Subcutaneous abdominal adipose tissue (tissue), 5 donors: ENCODE data around the gene ICA1.

Experiments used
- H3K27ac ChIP-seq: one replicate; pipeline ENCODE4 v1.7.0; 2013; ENCODE audit warnings: low read depth, mild to moderate bottlenecking, inconsistent platforms, low read length, moderate library complexity
- H3K27me3 ChIP-seq, 5 donors: one replicate each; pipeline ENCODE4 v1.7.0; 2013; ENCODE audit warnings: low read length in 5 of 5, inconsistent platforms in 1 of 5; ENCODE audit not compliant: control insufficient read depth in 5 of 5, insufficient read depth in 4 of 5
- H3K36me3 ChIP-seq, 5 donors: one replicate each; pipeline ENCODE4 v1.7.0; 2013; ENCODE audit warnings: low read length in 5 of 5; ENCODE audit not compliant: control insufficient read depth in 5 of 5, insufficient read depth in 5 of 5
- H3K4me1 ChIP-seq, 5 donors: one replicate each; pipeline ENCODE4 v1.7.0; 2013; ENCODE audit warnings: low read length in 5 of 5, mild to moderate bottlenecking in 3 of 5, moderate library complexity in 1 of 5; ENCODE audit not compliant: control insufficient read depth in 5 of 5, insufficient read depth in 5 of 5
- H3K4me3 ChIP-seq, 5 donors: one replicate each; pipeline ENCODE4 v1.7.0; 2013; ENCODE audit warnings: low read length in 5 of 5, low read depth in 1 of 5
- H3K9ac ChIP-seq, 5 donors: one replicate each; pipeline ENCODE4 v1.7.0; 2013; ENCODE audit warnings: low read length in 5 of 5, mild to moderate bottlenecking in 4 of 5, moderate library complexity in 3 of 5
- H3K9me3 ChIP-seq, 5 donors: one replicate each; pipeline ENCODE4 v1.7.0; 2013; ENCODE audit warnings: low read length in 5 of 5; ENCODE audit not compliant: control insufficient read depth in 5 of 5
- donor health status: healthy.
- donor health status: healthy.
- donor health status: healthy.
- donor health status: healthy.
- donor health status: healthy.

ICA1 gene

DNA sequence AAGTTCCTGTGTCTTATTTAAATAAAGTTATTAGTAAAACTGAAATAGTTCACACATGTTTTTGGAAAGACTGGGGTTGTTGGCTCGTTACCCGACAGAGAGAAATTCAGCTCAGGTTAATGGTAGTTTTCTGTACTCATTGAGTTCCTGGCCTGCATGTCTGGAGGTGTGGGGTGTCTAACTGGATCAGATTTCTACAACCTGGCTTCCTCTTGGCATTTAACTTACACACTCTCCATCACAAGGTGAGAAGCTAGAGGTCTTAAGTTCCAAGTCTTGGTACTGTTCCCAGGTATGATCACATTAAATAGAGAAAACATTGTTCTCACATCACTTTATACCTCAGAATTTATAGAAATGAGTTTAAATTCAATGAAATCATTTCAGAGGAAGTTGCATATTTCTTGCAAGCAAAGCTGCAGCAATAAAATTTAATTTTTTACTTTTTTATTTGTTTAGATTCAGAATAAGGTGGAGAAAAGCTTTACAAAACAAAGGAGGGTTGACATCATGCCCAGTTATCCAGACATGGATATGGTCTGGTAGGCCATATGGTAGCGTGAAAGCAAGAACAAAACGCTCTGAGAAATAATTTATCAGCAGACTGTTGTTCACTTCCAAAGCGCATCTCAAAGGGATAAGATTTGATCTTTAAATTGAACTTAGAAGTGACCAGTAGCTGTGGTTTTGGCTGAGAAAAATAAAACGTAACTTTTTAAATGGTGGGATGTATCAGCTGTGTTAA, 172.8 kb downstream of the ICA1 start:
- no peak overlapping the region for H3K9ac ChIP-seq
- H3K27me3 ChIP-seq = no peaks in the 10 kb centered on the region
- H3K4me3 ChIP-seq = no peak overlapping the region
- H3K9me3 ChIP-seq = no peaks in the 10 kb centered on the region
- no peak overlapping the region for H3K27ac ChIP-seq
- peaks cover 5 to 23% (median 19%) of the 10 kb centered on the region in 5 donors for H3K36me3 ChIP-seq
- H3K4me1 ChIP-seq = peaks cover 0 to 7% (median 0%) of the 10 kb centered on the region in 5 donors

DNA sequence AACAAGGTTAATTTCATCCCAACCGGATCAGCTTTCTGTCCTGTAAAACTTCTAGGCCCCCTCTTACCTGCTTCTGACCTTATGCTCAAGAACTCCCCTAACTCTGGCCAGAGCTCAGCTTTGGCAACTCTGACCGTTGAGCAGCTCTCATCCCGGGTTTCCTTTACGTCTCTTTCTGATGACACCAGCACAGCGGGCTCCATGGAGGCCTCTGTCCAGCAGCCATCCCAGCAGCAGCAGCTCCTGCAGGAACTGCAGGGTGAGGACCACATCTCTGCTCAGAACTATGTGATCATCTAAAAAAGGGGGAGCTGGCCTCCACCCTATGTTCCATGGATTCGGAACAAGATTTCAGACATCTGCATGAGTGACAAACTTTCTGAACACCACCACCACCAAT, 175.7 kb downstream of the ICA1 start:
- Histone ChIP-seq H3K36me3 (peaks cover 5 to 23% (median 19%) of the 10 kb centered on the region in 5 donors), H3K4me3 (no peak overlapping the region), H3K9ac (no peak overlapping the region), H3K9me3 (no peaks in the 10 kb centered on the region), H3K27me3 (no peaks in the 10 kb centered on the region), H3K4me1 (no peaks in the 10 kb centered on the region), H3K27ac (no peak overlapping the region)

DNA sequence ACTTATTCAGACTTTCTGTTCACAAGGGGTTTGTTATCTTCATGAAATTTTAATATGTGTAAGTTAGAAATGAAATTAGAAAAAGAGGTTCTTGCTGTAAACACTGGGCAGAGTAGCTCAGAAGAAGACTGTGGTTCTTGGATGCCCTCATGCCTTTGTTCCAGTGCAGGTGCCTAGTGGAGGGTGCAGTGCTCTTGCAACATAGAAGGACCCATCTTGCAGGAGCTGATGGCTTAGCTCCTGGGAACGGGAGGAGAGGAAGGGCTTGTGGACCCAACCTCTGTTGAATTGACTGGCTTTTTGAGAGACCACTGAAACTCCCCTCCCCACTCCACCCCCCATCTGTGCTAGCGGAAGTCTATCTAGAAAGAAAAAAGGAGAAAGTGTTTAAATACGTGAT, 176.5 kb downstream of the ICA1 start:
- Histone ChIP-seq H3K9me3 (no peaks in the 10 kb centered on the region), H3K27ac (no peak overlapping the region), H3K4me3 (no peak overlapping the region), H3K36me3 (peaks cover 5 to 24% (median 19%) of the 10 kb centered on the region in 5 donors), H3K4me1 (no peaks in the 10 kb centered on the region), H3K9ac (no peak overlapping the region), H3K27me3 (no peaks in the 10 kb centered on the region)

DNA sequence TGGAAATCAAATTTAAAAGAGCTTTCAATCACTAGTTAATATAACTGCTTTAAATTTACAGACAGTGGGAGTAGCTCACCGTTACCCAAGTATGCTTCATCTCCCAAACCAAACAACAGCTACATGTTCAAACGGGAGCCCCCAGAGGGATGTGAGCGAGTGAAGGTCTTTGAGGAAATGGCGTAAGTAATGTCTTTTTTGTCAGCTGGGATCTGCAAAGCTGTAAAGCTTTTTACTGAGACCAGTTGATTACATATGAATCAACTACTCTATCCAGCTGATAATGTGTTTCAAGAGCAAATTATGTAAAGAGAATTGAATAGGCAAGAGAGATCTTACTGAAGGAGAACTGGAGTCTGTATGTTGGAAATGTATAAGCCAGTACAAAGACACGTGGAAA, 177.1 kb downstream of the ICA1 start:
- no peaks in the 10 kb centered on the region for H3K27me3 ChIP-seq
- peaks cover 5 to 28% (median 19%) of the 10 kb centered on the region in 5 donors for H3K36me3 ChIP-seq
- H3K27ac ChIP-seq = no peak overlapping the region
- no peaks in the 10 kb centered on the region for H3K4me1 ChIP-seq
- no peak overlapping the region for H3K9ac ChIP-seq
- H3K9me3 ChIP-seq = no peaks in the 10 kb centered on the region
- no peak overlapping the region for H3K4me3 ChIP-seq

DNA sequence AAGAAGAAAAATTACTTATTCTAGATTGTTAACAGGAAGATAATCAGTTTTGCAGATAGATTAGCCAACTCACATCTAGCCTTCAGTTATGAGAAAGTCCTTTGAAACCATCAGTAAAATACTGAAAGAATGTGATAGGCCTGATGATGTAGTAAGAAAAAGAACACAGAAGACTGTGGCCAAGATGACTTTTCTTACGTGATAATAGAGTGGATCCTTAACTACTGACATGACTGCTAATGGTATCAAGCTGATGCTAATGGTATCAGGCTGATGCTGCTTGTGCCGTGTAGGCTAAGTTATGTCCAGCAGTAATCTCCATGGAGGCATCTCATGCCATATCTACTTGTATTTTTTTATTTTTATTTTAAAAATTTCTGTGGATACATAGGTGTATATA, 179.2 kb downstream of the ICA1 start:
- H3K36me3 ChIP-seq = peaks cover 5 to 23% (median 18%) of the 10 kb centered on the region in 5 donors
- no peak overlapping the region for H3K4me3 ChIP-seq
- no peak overlapping the region for H3K9ac ChIP-seq
- no peak overlapping the region for H3K27ac ChIP-seq
- H3K27me3 ChIP-seq = no peaks in the 10 kb centered on the region
- H3K9me3 ChIP-seq = no peaks in the 10 kb centered on the region
- no peaks in the 10 kb centered on the region for H3K4me1 ChIP-seq

DNA sequence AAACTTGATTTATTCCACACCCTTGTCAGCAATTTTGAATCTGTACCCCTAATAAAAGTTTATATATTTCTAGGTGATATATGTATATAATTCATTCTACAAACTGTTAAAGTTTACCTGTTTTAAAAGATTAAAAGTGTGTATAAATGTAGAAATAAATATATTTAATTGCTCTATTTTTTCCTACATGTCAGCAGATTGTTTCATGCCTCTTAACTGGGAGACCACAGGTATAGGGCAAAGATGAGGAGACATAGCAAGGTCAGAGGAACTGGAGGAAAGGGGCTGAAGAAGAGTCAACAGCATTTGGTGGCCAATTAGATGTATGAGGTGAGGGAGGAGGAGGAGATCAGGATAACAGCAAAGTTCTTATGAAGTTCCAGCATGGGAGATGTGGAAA, 183.5 kb downstream of the ICA1 start:
- Histone ChIP-seq H3K4me3 (no peak overlapping the region), H3K27ac (no peak overlapping the region), H3K27me3 (no peaks in the 10 kb centered on the region), H3K36me3 (peaks cover 0 to 9% (median 0%) of the 10 kb centered on the region in 5 donors), H3K4me1 (no peaks in the 10 kb centered on the region), H3K9ac (no peak overlapping the region), H3K9me3 (no peaks in the 10 kb centered on the region)

DNA sequence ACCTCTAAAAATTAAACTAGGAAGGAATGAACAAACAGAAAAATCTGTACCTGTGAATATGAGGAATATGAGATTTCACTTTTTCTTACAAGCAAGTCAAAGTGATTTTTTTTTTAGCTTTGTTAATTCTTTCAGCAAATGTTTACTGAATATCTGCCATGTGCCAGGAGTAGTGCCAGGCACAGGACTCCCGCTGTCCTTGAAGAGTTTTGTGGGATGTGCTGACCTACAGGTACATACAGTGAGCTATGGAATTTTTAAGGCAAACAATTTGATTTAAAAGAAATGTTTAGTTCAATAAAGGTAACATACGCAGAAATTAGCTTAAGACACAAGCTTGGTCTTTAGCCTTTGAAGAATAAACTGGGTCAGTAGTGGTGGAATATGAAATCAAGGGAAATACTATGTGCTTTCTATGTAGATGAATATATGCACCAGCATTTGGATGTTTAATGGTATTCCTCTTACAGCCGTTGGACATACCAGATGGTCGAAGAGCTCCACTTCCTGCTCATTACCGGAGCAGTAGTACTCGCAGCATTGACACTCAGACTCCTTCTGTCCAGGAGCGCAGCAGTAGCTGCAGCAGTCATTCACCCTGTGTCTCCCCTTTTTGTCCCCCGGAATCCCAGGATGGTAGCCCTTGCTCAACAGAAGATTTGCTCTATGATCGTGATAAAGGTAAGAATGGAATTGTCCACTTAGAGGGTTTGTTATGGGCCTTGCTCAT, 191.4 kb downstream of the ICA1 start:
- H3K36me3 ChIP-seq = peaks cover 7 to 14% (median 9%) of the 10 kb centered on the region in 5 donors
- no peaks in the 10 kb centered on the region for H3K9me3 ChIP-seq
- no peak overlapping the region for H3K27ac ChIP-seq
- no peak overlapping the region for H3K9ac ChIP-seq
- H3K27me3 ChIP-seq = no peaks in the 10 kb centered on the region
- no peak overlapping the region for H3K4me3 ChIP-seq
- peaks cover 0 to 16% (median 13%) of the 10 kb centered on the region in 5 donors for H3K4me1 ChIP-seq

DNA sequence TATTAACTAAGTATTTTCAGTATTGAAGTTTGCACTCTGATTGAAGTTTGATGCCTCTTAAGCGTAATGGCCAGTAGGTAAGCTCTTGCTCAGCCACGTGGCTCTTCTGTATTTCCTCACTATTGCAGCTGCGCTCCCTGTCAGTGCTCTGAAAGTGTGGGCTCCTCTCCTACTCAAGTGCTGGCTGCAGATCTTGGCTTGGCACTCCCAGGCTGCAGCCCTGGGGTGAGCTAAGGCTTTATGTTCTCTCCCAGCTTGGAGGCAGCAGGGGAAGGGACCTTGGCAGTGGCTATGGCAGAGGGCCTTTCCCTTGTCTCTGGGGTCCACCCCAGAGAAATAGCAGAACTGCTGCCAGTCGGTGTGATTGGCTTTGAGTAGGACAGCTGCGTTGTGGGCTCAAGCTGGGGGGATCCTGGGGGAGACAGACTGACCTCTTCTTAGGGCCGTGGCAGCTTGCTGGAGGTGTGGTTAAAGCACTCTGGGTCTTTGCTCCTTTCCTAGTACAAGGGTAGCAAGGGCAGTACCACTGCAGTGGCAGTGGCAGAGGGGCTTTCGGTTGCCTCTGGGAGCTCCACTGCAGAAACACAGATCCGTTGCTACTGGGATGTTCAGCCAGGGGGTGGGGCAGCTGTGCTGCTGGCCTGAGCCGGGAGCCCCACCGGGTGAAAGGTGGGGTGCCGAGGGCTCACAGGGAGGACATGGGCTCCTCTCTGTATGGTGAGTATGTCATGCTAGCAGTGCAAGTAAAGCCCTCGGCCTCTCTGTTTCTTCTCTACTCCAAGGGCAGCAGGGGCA, 192.9 kb downstream of the ICA1 start:
- Histone ChIP-seq H3K4me3 (peak overlapping the region in 2 of 5 donors; percentile 38 to 39), H3K27ac (peak overlapping the region; percentile 12), H3K9ac (peak overlapping the region in 1 of 5 donors; percentile 20), H3K4me1 (peaks cover 0 to 16% (median 13%) of the 10 kb centered on the region in 5 donors), H3K36me3 (peaks cover 7 to 14% (median 9%) of the 10 kb centered on the region in 5 donors), H3K27me3 (no peaks in the 10 kb centered on the region), H3K9me3 (no peaks in the 10 kb centered on the region)

DNA sequence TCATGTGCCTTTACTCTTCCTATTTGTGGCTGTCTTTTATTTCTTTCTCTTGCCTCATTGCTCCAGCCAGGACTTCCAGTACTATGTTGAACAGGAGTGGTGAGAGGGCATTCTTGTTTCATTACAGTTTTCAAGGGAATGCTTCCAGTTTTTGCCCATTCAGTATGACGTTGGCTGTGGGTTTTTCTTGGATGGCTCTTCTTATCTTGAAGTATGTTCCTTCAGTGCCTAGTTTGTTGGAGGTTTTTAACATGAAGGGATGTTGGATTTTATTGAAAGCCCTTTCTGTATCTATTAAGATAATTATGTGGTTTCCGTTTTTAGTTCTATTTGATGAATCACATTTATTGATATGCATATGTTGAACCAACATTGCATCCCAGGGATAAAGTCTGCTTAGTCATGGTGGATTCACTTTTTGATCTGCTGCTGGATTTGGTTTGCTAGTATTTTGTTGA, 196.6 kb downstream of the ICA1 start:
- H3K4me3 ChIP-seq = no peak overlapping the region
- peaks cover 0 to 16% (median 13%) of the 10 kb centered on the region in 5 donors for H3K4me1 ChIP-seq

More for the DNA sequence above, 196.6 kb downstream of the ICA1 start:
- Histone ChIP-seq H3K36me3 (peaks cover 0 to 14% (median 11%) of the 10 kb centered on the region in 5 donors), H3K9ac (no peak overlapping the region), H3K27ac (peak overlapping the region; percentile 13), H3K9me3 (peaks cover 0 to 5% (median 0%) of the 10 kb centered on the region in 5 donors), H3K27me3 (no peaks in the 10 kb centered on the region)
